HepG2 (cell line): ENCODE measurements around the gene DLAT. TPM values are rescaled to one million over a fixed set of nuclear protein-coding genes. Genes with fewer than 3 reads are reported as not detected.

ENCODE experiments used
- ARNT ChIP-seq: fragments of 450-650 bp; IDR thresholded peaks from 2 replicates; pipeline ENCODE4 v1.6.1; 2017
- CBFB ChIP-seq: sonication (generic); formaldehyde crosslinking; IDR thresholded peaks from 2 replicates; pipeline ENCODE4 v1.4.0; 2020; ENCODE audit warnings: missing genetic modification reagents
- GTF3A ChIP-seq: sonication (generic); formaldehyde crosslinking; conservative IDR thresholded peaks from 2 replicates; pipeline ENCODE4 v1.4.0; 2020; ENCODE audit warnings: mild to moderate bottlenecking, missing genetic modification reagents
- MED13 ChIP-seq: sonication (generic); formaldehyde crosslinking; IDR thresholded peaks from 2 replicates; pipeline ENCODE4 v1.5.0; 2020; ENCODE audit warnings: missing genetic modification reagents
- NR2F2 ChIP-seq: IDR thresholded peaks from 2 replicates; pipeline ENCODE4 v1.6.1; 2012; ENCODE audit warnings: low read depth, inconsistent platforms, borderline replicate concordance
- PHF21A ChIP-seq: sonication (generic); formaldehyde crosslinking; IDR thresholded peaks from 2 replicates; pipeline ENCODE4 v1.5.0; 2020; ENCODE audit warnings: mild to moderate bottlenecking, missing genetic modification reagents
- PHF5A ChIP-seq: IDR thresholded peaks from one replicate; pipeline ENCODE4 v1.6.1; 2018; ENCODE audit warnings: low read depth, missing genetic modification reagents; ENCODE audit not compliant: unreplicated experiment
- RAD21 ChIP-seq: fragments of 450-650 bp; formaldehyde crosslinking; IDR thresholded peaks from 2 replicates; pipeline ENCODE4 v1.5.0; 2020; ENCODE audit warnings: mild to moderate bottlenecking
- RFX5 ChIP-seq: IDR thresholded peaks from 2 replicates; pipeline ENCODE4 v1.6.1; 2011; ENCODE audit warnings: low read depth, low read length, improper control_type of control experiment
- YY1 ChIP-seq: IDR thresholded peaks from 2 replicates; pipeline ENCODE4 v1.6.1; 2011; ENCODE audit warnings: low read length, low read depth, moderate library complexity, mild to moderate bottlenecking; ENCODE audit not compliant: insufficient read depth, insufficient replicate concordance
- ZNF569 ChIP-seq: sonication (generic); formaldehyde crosslinking; IDR thresholded peaks from 2 replicates; pipeline ENCODE4 v1.5.0; 2020; ENCODE audit warnings: mild to moderate bottlenecking, missing genetic modification reagents, moderate library complexity, borderline replicate concordance
- ZNF747 ChIP-seq: sonication (generic); formaldehyde crosslinking; IDR thresholded peaks from 2 replicates; pipeline ENCODE4 v1.8.1; 2023; ENCODE audit warnings: missing genetic modification reagents, mild to moderate bottlenecking, borderline replicate concordance
- polyA plus RNA-seq, 8 experiments: library from polyadenylated mRNA; depleted of rRNA in 3 of 8; stranded (reverse) in 7 of 8; unstranded in 1 of 8; fragments of >200 nt; fragmentation: Illumina TruSeq in 4 of 8; extraction: Trizol in 4 of 8; gene quantifications; 2 replicates each; pipeline versions ENCODE4 v1.2.1 to v1.2.3, GENCODE V29; 2011 to 2016; ENCODE audit warnings: low read depth in 4 of 8, missing spikeins in 1 of 8, mixed read lengths in 1 of 8; ENCODE audit not compliant: insufficient read depth in 1 of 8
- total RNA-seq, 5 experiments: library from RNA; depleted of rRNA; stranded (reverse); fragments of >200 nt; fragmentation: Illumina TruSeq; extraction: Trizol; gene quantifications; 2 replicates each; pipeline ENCODE4 v1.2.3, GENCODE V29; 2016; ENCODE audit warnings: low read depth in 1 of 5
- TF ChIP-seq, protein P1 (sequence below): sonication (generic); formaldehyde crosslinking; IDR thresholded peaks from 2 replicates; pipeline ENCODE4 v1.8.0; 2022; ENCODE audit warnings: mild to moderate bottlenecking, missing genetic modification reagents
- TF ChIP-seq, protein P2 (sequence below): sonication (generic); formaldehyde crosslinking; IDR thresholded peaks from 2 replicates; pipeline ENCODE4 v1.5.1; 2020; ENCODE audit warnings: mild to moderate bottlenecking, missing genetic modification reagents, moderate library complexity
- TF ChIP-seq, protein P3 (sequence below): sonication (generic); formaldehyde crosslinking; IDR thresholded peaks from 2 replicates; pipeline ENCODE4 v1.4.0; 2020; ENCODE audit warnings: missing genetic modification reagents
- TF ChIP-seq, protein P4 (sequence below): sonication (generic); formaldehyde crosslinking; IDR thresholded peaks from 2 replicates; pipeline ENCODE4 v1.9.0; 2021; ENCODE audit warnings: missing genetic modification reagents, borderline replicate concordance
- TF ChIP-seq, protein P5 (sequence below): sonication (generic); formaldehyde crosslinking; IDR thresholded peaks from 2 replicates; pipeline ENCODE4 v1.4.0; 2020; ENCODE audit warnings: mild to moderate bottlenecking, missing genetic modification reagents

The DLAT gene
- total and polyA plus RNA-seq, 2 of the 13 experiments (the other 11 are each of a cell fraction or from before 2014, with no cell fraction given): 26.4 to 62.2 TPM

DNA sequence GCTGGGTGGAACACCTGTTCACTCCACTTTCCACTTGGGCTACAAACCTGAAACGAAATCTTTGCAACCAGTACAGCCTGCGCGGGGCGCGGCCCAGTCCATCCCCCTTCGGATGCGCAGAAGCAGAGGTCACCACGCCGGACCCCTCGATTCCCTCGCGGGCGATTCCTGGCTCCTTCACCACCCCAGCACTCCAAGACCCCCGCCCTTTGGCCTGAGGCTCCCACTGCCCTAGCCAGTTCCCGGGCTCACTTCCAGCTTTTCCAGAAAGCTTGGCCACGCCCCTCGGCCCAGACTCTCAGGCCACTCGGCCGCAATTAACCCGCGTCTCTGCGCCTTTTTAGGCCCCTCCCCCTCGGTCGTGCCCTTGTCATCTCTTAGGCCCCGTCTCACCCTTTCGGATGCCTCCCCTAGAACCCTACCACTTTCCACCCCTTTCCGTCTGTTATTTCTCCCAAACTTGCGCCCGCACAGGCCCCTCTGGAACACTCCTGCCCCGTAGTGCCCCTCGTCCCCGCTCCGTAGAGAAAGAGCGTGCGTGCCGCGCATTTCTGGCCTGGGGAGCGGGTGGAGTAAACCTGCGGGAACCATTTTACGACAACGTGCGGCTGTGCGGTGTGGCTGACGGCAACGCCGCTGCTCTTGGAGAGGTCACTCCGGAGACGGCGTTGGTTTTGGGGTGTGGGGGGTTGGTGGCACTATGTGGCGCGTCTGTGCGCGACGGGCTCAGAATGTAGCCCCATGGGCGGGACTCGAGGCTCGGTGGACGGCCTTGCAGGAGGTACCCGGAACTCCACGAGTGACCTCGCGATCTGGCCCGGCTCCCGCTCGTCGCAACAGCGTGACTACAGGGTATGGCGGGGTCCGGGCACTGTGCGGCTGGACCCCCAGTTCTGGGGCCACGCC is at the start of gene DLAT (continued):
- TF ChIP-seq, protein P1, sequence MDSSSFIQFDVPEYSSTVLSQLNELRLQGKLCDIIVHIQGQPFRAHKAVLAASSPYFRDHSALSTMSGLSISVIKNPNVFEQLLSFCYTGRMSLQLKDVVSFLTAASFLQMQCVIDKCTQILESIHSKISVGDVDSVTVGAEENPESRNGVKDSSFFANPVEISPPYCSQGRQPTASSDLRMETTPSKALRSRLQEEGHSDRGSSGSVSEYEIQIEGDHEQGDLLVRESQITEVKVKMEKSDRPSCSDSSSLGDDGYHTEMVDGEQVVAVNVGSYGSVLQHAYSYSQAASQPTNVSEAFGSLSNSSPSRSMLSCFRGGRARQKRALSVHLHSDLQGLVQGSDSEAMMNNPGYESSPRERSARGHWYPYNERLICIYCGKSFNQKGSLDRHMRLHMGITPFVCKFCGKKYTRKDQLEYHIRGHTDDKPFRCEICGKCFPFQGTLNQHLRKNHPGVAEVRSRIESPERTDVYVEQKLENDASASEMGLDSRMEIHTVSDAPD (CRISPR knock-in tag): peak; percentile 85; the same call in 1 of the 2 replicates
- TF ChIP-seq NR2F2 (no peak), CBFB (peak; percentile 81), ZNF569 (0 out of 2 replicates have a peak, but pooled peaks have one; percentile 67), GTF3A (CRISPR knock-in tag) (0 out of 2 replicates have a peak, but pooled peaks have one; percentile 70), YY1 (peak; percentile 36), ZNF747 (CRISPR knock-in tag) (0 out of 2 replicates have a peak, but pooled peaks have one; percentile 83), MED13 (peak; percentile 36; the same call in 1 of the 2 replicates), PHF21A (peak; percentile 84), RAD21 (no peak; the same call in 1 of the 2 replicates), PHF5A (CRISPR knock-in tag) (peak; percentile 74), ARNT (no peak), RFX5 (no peak)
- TF ChIP-seq, protein P2, sequence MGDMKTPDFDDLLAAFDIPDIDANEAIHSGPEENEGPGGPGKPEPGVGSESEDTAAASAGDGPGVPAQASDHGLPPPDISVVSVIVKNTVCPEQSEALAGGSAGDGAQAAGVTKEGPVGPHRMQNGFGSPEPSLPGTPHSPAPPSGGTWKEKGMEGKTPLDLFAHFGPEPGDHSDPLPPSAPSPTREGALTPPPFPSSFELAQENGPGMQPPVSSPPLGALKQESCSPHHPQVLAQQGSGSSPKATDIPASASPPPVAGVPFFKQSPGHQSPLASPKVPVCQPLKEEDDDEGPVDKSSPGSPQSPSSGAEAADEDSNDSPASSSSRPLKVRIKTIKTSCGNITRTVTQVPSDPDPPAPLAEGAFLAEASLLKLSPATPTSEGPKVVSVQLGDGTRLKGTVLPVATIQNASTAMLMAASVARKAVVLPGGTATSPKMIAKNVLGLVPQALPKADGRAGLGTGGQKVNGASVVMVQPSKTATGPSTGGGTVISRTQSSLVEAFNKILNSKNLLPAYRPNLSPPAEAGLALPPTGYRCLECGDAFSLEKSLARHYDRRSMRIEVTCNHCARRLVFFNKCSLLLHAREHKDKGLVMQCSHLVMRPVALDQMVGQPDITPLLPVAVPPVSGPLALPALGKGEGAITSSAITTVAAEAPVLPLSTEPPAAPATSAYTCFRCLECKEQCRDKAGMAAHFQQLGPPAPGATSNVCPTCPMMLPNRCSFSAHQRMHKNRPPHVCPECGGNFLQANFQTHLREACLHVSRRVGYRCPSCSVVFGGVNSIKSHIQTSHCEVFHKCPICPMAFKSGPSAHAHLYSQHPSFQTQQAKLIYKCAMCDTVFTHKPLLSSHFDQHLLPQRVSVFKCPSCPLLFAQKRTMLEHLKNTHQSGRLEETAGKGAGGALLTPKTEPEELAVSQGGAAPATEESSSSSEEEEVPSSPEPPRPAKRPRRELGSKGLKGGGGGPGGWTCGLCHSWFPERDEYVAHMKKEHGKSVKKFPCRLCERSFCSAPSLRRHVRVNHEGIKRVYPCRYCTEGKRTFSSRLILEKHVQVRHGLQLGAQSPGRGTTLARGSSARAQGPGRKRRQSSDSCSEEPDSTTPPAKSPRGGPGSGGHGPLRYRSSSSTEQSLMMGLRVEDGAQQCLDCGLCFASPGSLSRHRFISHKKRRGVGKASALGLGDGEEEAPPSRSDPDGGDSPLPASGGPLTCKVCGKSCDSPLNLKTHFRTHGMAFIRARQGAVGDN (CRISPR knock-in tag): peak; percentile 99
- TF ChIP-seq, protein P3, sequence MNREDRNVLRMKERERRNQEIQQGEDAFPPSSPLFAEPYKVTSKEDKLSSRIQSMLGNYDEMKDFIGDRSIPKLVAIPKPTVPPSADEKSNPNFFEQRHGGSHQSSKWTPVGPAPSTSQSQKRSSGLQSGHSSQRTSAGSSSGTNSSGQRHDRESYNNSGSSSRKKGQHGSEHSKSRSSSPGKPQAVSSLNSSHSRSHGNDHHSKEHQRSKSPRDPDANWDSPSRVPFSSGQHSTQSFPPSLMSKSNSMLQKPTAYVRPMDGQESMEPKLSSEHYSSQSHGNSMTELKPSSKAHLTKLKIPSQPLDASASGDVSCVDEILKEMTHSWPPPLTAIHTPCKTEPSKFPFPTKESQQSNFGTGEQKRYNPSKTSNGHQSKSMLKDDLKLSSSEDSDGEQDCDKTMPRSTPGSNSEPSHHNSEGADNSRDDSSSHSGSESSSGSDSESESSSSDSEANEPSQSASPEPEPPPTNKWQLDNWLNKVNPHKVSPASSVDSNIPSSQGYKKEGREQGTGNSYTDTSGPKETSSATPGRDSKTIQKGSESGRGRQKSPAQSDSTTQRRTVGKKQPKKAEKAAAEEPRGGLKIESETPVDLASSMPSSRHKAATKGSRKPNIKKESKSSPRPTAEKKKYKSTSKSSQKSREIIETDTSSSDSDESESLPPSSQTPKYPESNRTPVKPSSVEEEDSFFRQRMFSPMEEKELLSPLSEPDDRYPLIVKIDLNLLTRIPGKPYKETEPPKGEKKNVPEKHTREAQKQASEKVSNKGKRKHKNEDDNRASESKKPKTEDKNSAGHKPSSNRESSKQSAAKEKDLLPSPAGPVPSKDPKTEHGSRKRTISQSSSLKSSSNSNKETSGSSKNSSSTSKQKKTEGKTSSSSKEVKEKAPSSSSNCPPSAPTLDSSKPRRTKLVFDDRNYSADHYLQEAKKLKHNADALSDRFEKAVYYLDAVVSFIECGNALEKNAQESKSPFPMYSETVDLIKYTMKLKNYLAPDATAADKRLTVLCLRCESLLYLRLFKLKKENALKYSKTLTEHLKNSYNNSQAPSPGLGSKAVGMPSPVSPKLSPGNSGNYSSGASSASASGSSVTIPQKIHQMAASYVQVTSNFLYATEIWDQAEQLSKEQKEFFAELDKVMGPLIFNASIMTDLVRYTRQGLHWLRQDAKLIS (CRISPR knock-in tag): no peak
- TF ChIP-seq, protein P4, sequence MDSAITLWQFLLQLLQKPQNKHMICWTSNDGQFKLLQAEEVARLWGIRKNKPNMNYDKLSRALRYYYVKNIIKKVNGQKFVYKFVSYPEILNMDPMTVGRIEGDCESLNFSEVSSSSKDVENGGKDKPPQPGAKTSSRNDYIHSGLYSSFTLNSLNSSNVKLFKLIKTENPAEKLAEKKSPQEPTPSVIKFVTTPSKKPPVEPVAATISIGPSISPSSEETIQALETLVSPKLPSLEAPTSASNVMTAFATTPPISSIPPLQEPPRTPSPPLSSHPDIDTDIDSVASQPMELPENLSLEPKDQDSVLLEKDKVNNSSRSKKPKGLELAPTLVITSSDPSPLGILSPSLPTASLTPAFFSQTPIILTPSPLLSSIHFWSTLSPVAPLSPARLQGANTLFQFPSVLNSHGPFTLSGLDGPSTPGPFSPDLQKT (CRISPR knock-in tag): no peak
- TF ChIP-seq, protein P5, sequence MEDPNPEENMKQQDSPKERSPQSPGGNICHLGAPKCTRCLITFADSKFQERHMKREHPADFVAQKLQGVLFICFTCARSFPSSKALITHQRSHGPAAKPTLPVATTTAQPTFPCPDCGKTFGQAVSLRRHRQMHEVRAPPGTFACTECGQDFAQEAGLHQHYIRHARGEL (CRISPR knock-in tag): peak; percentile 69; the same call in 1 of the 2 replicates
